GM12865 (cell line): ENCODE results near the gene LHX5.
A peak's percentile ranks its signal among the peaks of the same experiment; 100 is the strongest.

Experiments used
- DNase-seq: peaks from one replicate; pipeline ENCODE4 v3.0.0; 2010; ENCODE audit warnings: low read depth
- H3K4me3 ChIP-seq: 2 replicates; pipeline ENCODE4 v1.5.1; 2011; ENCODE audit warnings: mild to moderate bottlenecking, low read depth, low read length, control low read depth
- CTCF ChIP-seq: IDR thresholded peaks from 2 replicates; pipeline ENCODE4 v1.5.1; 2011; ENCODE audit warnings: low read length, control low read depth, low read depth, inconsistent platforms; ENCODE audit not compliant: insufficient read depth; ENCODE audit errors: missing control alignments

Gene LHX5

GRCh38 chr12:113462117-113462774 is 9.4 kb downstream of the LHX5 start:
- TF ChIP-seq CTCF: peak; percentile 87
- no peak overlapping the region for H3K4me3 ChIP-seq
- DNase-seq: peak; percentile 62

- no peak overlapping the region for H3K4me3 ChIP-seq
- peak; percentile 35 for DNase-seq
- TF ChIP-seq CTCF: peak; percentile 58
Observed at GRCh38 chr12:113461666-113462065, 10.0 kb downstream of the LHX5 start.

- DNase-seq: no peak
- no peak for TF ChIP-seq CTCF
- H3K4me3 ChIP-seq: no peak overlapping the region
Observed at GRCh38 chr12:113459981-113460380, 11.7 kb downstream of the LHX5 start.

- TF ChIP-seq CTCF: no peak
- DNase-seq: no peak
- H3K4me3 ChIP-seq: no peak overlapping the region
Observed at GRCh38 chr12:113457710-113458109, 14.0 kb downstream of the LHX5 start.

- no peak for DNase-seq
- no peak for TF ChIP-seq CTCF
- no peak overlapping the region for H3K4me3 ChIP-seq
Observed at GRCh38 chr12:113457185-113457584, 14.5 kb downstream of the LHX5 start.

GRCh38 chr12:113456761-113457160 is 14.9 kb downstream of the LHX5 start:
- DNase-seq: no peak
- no peak for TF ChIP-seq CTCF
- no peak overlapping the region for H3K4me3 ChIP-seq

GRCh38 chr12:113456199-113456598 is 15.5 kb downstream of the LHX5 start:
- no peak overlapping the region for H3K4me3 ChIP-seq
- no peak for TF ChIP-seq CTCF
- DNase-seq: no peak
